Suprapubic skin (tissue), 4 donors: ENCODE results near the gene DYNLRB2. TPM values are rescaled to one million over a fixed set of nuclear protein-coding genes. Genes with fewer than 3 reads are reported as not detected.
A peak's percentile ranks its signal among the peaks of the same experiment; 100 is the strongest.

Experiments
- DNase-seq, 2 donors: peaks; one replicate each; pipeline ENCODE4 v3.0.0-alpha.2; 2019; ENCODE audit warnings: low spot score in 2 of 2
- H3K27ac ChIP-seq: fragments of 200-600 bp; sonication (generic); one replicate; pipeline ENCODE4 v1.5.1; 2019
- H3K27me3 ChIP-seq: fragments of 200-600 bp; sonication (generic); one replicate; pipeline ENCODE4 v1.5.1; 2019
- H3K36me3 ChIP-seq: fragments of 200-600 bp; sonication (generic); one replicate; pipeline ENCODE4 v1.5.1; 2019
- H3K4me1 ChIP-seq: fragments of 200-600 bp; sonication (generic); one replicate; pipeline ENCODE4 v1.5.1; 2019
- H3K4me3 ChIP-seq: fragments of 200-600 bp; sonication (generic); one replicate; pipeline ENCODE4 v1.5.1; 2019; ENCODE audit warnings: mild to moderate bottlenecking
- H3K9me3 ChIP-seq: fragments of 200-600 bp; sonication (generic); one replicate; pipeline ENCODE4 v1.5.1; 2019
- EP300 ChIP-seq: sonication (generic); formaldehyde crosslinking; IDR thresholded peaks from one replicate; pipeline ENCODE4 v1.6.1; 2017; ENCODE audit warnings: antibody characterized with exemption
- POLR2A ChIP-seq, 2 donors: fragments of 450-650 bp; IDR thresholded peaks; one replicate each; pipeline ENCODE4 v1.6.1; 2017; ENCODE audit warnings: antibody characterized with exemption in 2 of 2, mild to moderate bottlenecking in 2 of 2, moderate library complexity in 2 of 2
- POLR2AphosphoS5 ChIP-seq, 3 donors: sonication (generic); formaldehyde crosslinking; IDR thresholded peaks; one replicate each; pipeline ENCODE4 v1.6.1; 2017; ENCODE audit warnings: antibody characterized with exemption in 3 of 3
- WGBS: methylation state at CpG from one replicate; pipeline ENCODE4 v1.1.5; 2018; 5-methylcytosine and 5-hydroxymethylcytosine counted together
- total RNA-seq, 4 donors: library from RNA; depleted of rRNA; stranded (reverse); fragments of >200 nt; gene quantifications; one replicate each; pipeline ENCODE4 v1.1.0, GENCODE V29; 2016
- TF ChIP-seq, protein P1 (sequence below), 2 donors: fragments of 200-600 bp in 1 of 2; fragments of 450-650 bp in 1 of 2; sonication (generic) in 1 of 2; IDR thresholded peaks; one replicate each; pipeline ENCODE4 v1.5.1; 2016 to 2019; ENCODE audit warnings: antibody characterized with exemption in 2 of 2, mild to moderate bottlenecking in 1 of 2, moderate library complexity in 1 of 2

Gene DYNLRB2
- 1 to 10 TPM; 2.4 to 5.4 (median 3.8) TPM for total RNA-seq

GRCh38 chr16:80540516-80541305, at the start of gene DYNLRB2:
Gene DYNLRB2 (plus strand): TSS chr16:80540993. CDS start chr16:80541077, 84 bp downstream.
- Histone ChIP-seq H3K27ac (peak within 1 kb of the TSS; percentile 55), H3K4me1 (peaks cover 10% of the 10 kb centered on the region), H3K9me3 (no peaks in the 10 kb centered on the region), H3K36me3 (no peaks in the 10 kb centered on the region), H3K27me3 (peaks cover 14% of the 10 kb centered on the region), H3K4me3 (peak within 1 kb of the TSS; percentile 73)
- WGBS, result 2% methylated on average over 48 of the region's 55 CpGs
- TF ChIP-seq POLR2A (IDR thresholded peaks at IDR 0.05), result peak in 1 of 2 donors; percentile 14
- TF ChIP-seq POLR2AphosphoS5 (IDR thresholded peaks at IDR 0.05), result peak in 1 of 3 donors; percentile 93
- TF ChIP-seq EP300, result no peak
- DNase-seq, result peak; percentile 93 to 95

DNA sequence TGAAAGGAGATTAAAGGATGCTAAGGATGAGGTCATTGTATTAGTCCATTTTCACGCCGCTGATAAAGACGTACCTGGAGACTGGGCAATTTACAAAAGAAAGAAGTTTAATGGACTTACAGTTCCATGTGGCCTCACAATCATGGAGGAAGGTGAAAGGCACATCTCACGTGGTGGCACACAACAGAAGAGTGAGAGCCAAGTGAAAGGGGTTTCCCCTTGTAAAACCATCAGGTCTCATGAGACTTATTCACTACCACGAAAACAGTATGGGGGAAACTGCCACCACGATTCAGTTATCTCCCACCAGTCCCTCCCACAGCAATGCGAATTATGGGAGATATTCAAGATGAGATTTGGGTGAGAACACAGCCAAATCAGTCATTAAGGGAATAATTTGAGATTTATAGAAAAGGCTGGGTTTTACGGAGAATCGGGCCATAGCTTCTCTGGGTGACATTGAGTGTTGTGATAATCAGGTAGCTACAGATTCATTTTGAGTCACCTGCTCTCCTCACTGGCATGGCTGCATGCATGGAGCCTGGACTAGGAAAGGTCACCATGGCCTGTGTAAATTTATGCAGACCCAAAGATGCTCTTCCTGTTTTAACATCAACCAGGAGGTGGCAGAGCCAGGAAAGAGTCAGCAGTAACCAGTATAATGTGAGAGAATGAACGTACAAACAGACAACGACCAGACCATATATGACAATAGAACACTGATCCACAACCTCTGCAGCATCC, 40.5 kb upstream of the DYNLRB2 start:
- TF ChIP-seq POLR2AphosphoS5 (IDR thresholded peaks at IDR 0.05) (no peak), POLR2A (IDR thresholded peaks at IDR 0.05) (no peak), EP300 (no peak)
- TF ChIP-seq, protein P1, sequence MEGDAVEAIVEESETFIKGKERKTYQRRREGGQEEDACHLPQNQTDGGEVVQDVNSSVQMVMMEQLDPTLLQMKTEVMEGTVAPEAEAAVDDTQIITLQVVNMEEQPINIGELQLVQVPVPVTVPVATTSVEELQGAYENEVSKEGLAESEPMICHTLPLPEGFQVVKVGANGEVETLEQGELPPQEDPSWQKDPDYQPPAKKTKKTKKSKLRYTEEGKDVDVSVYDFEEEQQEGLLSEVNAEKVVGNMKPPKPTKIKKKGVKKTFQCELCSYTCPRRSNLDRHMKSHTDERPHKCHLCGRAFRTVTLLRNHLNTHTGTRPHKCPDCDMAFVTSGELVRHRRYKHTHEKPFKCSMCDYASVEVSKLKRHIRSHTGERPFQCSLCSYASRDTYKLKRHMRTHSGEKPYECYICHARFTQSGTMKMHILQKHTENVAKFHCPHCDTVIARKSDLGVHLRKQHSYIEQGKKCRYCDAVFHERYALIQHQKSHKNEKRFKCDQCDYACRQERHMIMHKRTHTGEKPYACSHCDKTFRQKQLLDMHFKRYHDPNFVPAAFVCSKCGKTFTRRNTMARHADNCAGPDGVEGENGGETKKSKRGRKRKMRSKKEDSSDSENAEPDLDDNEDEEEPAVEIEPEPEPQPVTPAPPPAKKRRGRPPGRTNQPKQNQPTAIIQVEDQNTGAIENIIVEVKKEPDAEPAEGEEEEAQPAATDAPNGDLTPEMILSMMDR (IDR thresholded peaks at IDR 0.05), result no peak
- WGBS, result 81% methylated on average over 11 of the region's 11 CpGs
- Histone ChIP-seq H3K4me3 (no peak overlapping the region), H3K27ac (no peak overlapping the region), H3K27me3 (no peaks in the 10 kb centered on the region), H3K36me3 (no peaks in the 10 kb centered on the region), H3K4me1 (no peaks in the 10 kb centered on the region), H3K9me3 (no peaks in the 10 kb centered on the region)
- no peak for DNase-seq

DNA sequence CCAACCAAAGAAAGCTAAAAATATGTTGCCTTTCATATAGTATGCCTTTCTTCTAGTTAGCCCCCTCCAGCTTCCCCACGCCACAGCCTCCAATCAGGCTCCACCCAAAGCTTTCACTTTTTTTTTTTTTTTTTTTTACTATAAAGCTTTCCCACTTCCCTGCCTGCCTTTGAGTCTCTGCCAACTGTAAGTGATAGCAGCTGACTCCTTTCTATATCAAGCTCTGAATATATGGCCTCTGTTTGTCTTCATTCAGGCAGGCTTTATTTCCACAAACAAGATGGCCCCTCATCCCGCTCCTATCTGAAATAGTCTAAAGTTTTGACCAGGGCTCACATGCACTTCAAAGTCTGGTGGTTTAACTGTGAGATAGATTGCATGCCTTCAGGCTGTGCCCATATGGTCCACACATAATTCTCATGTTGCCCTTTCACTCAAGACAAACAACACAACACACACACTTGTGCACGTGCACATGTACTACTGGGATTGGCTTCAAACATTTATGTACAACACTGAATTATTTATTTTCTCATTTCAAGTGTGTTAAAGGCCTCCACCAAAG, 39.8 kb upstream of the DYNLRB2 start:
- TF ChIP-seq POLR2A (IDR thresholded peaks at IDR 0.05), result no peak
- Histone ChIP-seq H3K36me3 (no peaks in the 10 kb centered on the region), H3K27ac (no peak overlapping the region), H3K4me3 (no peak overlapping the region), H3K27me3 (no peaks in the 10 kb centered on the region), H3K4me1 (no peaks in the 10 kb centered on the region), H3K9me3 (no peaks in the 10 kb centered on the region)
- 86% methylated on average over 3 of the region's 3 CpGs for WGBS
- DNase-seq, result no peak

- peak overlapping the region; percentile 6 for H3K27ac ChIP-seq
- H3K36me3 ChIP-seq, result no peaks in the 10 kb centered on the region
- H3K4me1 ChIP-seq, result peaks cover 3% of the 10 kb centered on the region
- 81% methylated on average over 2 of the region's 2 CpGs for WGBS
- H3K9me3 ChIP-seq, result no peaks in the 10 kb centered on the region
- H3K27me3 ChIP-seq, result no peaks in the 10 kb centered on the region
- DNase-seq, result no peak
- TF ChIP-seq, protein P1 (IDR thresholded peaks at IDR 0.05), result no peak
- TF ChIP-seq POLR2A (IDR thresholded peaks at IDR 0.05) (no peak), POLR2AphosphoS5 (IDR thresholded peaks at IDR 0.05) (no peak), EP300 (no peak)
- H3K4me3 ChIP-seq, result no peak overlapping the region
These were observed 37.7 kb upstream of the DYNLRB2 start for GRCh38 chr16:80503107-80503506.

- Histone ChIP-seq H3K9me3 (no peaks in the 10 kb centered on the region), H3K36me3 (no peaks in the 10 kb centered on the region), H3K4me3 (no peak overlapping the region), H3K27me3 (no peaks in the 10 kb centered on the region), H3K4me1 (peaks cover 3% of the 10 kb centered on the region), H3K27ac (no peak overlapping the region)
- 59% methylated on average over 4 of the region's 4 CpGs for WGBS
- no peak for TF ChIP-seq POLR2A (IDR thresholded peaks at IDR 0.05)
- TF ChIP-seq, protein P1 (IDR thresholded peaks at IDR 0.05), result no peak
- no peak for TF ChIP-seq EP300
- no peak for TF ChIP-seq POLR2AphosphoS5 (IDR thresholded peaks at IDR 0.05)
- peak; percentile 69 to 85 for DNase-seq
These were observed 33.3 kb upstream of the DYNLRB2 start for GRCh38 chr16:80507538-80507937.

GRCh38 chr16:80509872-80510271, 30.9 kb upstream of the DYNLRB2 start:
- Histone ChIP-seq H3K4me3 (no peak overlapping the region), H3K27ac (no peak overlapping the region), H3K4me1 (peaks cover 10% of the 10 kb centered on the region), H3K9me3 (no peaks in the 10 kb centered on the region), H3K36me3 (no peaks in the 10 kb centered on the region), H3K27me3 (no peaks in the 10 kb centered on the region)
- TF ChIP-seq, protein P1 (IDR thresholded peaks at IDR 0.05), result no peak
- TF ChIP-seq POLR2A (IDR thresholded peaks at IDR 0.05) (no peak), POLR2AphosphoS5 (IDR thresholded peaks at IDR 0.05) (no peak), EP300 (no peak)
- 56% methylated on average over 6 of the region's 6 CpGs for WGBS
- no peak for DNase-seq
